Measurements from ENCODE around the gene ANKZF1. TPM values are rescaled to one million over a fixed set of nuclear protein-coding genes. Genes with fewer than 3 reads are reported as not detected.
"Not testable (repeated sequence)": the region's sequence is repeated elsewhere in the genome, so short reads cannot be mapped to it uniquely, and the experiment has no call there.

Gene ANKZF1
- total RNA-seq, 2 donors from 2014 or later = 11.5 to 24.2 TPM

- DNase-seq (ENCODE audit: low spot score) = no peak
- intact Hi-C loops (cut with DNase I) = no loop called here
Measured at GRCh38 chr2:219250049-219250781, 20.6 kb downstream of the ANKZF1 start.

GRCh38 chr2:219251656-219252055, 22.1 kb downstream of the ANKZF1 start:
- intact Hi-C loops (cut with DNase I) = no loop called here
- DNase-seq (ENCODE audit: low spot score) = peak; percentile 36

GRCh38 chr2:219252084-219252483, 22.5 kb downstream of the ANKZF1 start:
- peak; percentile 72 for DNase-seq (ENCODE audit: low spot score)
- intact Hi-C loops (cut with DNase I) = no loop called here

- DNase-seq (ENCODE audit: low spot score) = peak; percentile 79
- intact Hi-C loops (cut with DNase I) = no loop called here
Measured at GRCh38 chr2:219252570-219252899, 22.9 kb downstream of the ANKZF1 start.

- peak; percentile 84 for DNase-seq (ENCODE audit: low spot score)
- intact Hi-C loops (cut with DNase I) = no loop called here
Measured at GRCh38 chr2:219252900-219253752, 23.5 kb downstream of the ANKZF1 start, which contains the start of gene TUBA4B. TSS of gene TUBA4B (plus strand) at chr2:219253243. CDS start at chr2:219253408, 165 bp downstream.

GRCh38 chr2:219253753-219254589, 24.4 kb downstream of the ANKZF1 start, which contains the start of gene TUBA4A:
TSS of gene TUBA4A (minus strand) at chr2:219253918. CDS start at chr2:219253858, 60 bp downstream.
- DNase-seq (ENCODE audit: low spot score) = peak; percentile 95
- intact Hi-C loops (cut with DNase I) = no loop called here

GRCh38 chr2:219254590-219255201, 25.1 kb downstream of the ANKZF1 start:
- intact Hi-C loops (cut with DNase I) = no loop called here
- DNase-seq (ENCODE audit: low spot score) = peak; percentile 78

- intact Hi-C loops (cut with DNase I); DNase-seq (ENCODE audit: low spot score): not testable (repeated sequence)
Measured at GRCh38 chr2:219258942-219259341, 29.3 kb downstream of the ANKZF1 start.

- intact Hi-C loops (cut with DNase I) = no loop called here
- no peak for DNase-seq (ENCODE audit: low spot score)
Measured at GRCh38 chr2:219261024-219261855, 31.6 kb downstream of the ANKZF1 start.

GRCh38 chr2:219266232-219266631, 36.6 kb downstream of the ANKZF1 start:
- DNase-seq (ENCODE audit: low spot score) = no peak
- intact Hi-C loops (cut with DNase I) = no loop called here

GRCh38 chr2:219266886-219267285, 37.3 kb downstream of the ANKZF1 start:
- no peak for DNase-seq (ENCODE audit: low spot score)
- intact Hi-C loops (cut with DNase I) = no loop called here

GRCh38 chr2:219268294-219268693, 38.7 kb downstream of the ANKZF1 start:
- intact Hi-C loops (cut with DNase I) = no loop called here
- DNase-seq (ENCODE audit: low spot score) = no peak

GRCh38 chr2:219269362-219270054, 39.9 kb downstream of the ANKZF1 start:
- intact Hi-C loops (cut with DNase I) = no loop called here
- no peak for DNase-seq (ENCODE audit: low spot score)

- intact Hi-C loops (cut with DNase I) = no loop called here
- no peak for DNase-seq (ENCODE audit: low spot score)
Measured at GRCh38 chr2:219270055-219270372, 40.4 kb downstream of the ANKZF1 start.

GRCh38 chr2:219271021-219271420, 41.4 kb downstream of the ANKZF1 start:
- intact Hi-C loops (cut with DNase I) = no loop called here
- DNase-seq (ENCODE audit: low spot score) = no peak

GRCh38 chr2:219272356-219272755, 42.8 kb downstream of the ANKZF1 start:
- no peak for DNase-seq (ENCODE audit: low spot score)
- intact Hi-C loops (cut with DNase I) = no loop called here

GRCh38 chr2:219272995-219273394, 43.4 kb downstream of the ANKZF1 start:
- intact Hi-C loops (cut with DNase I) = no loop called here
- no peak for DNase-seq (ENCODE audit: low spot score)

GRCh38 chr2:219273937-219274336, 44.3 kb downstream of the ANKZF1 start:
- DNase-seq (ENCODE audit: low spot score) = no peak
- intact Hi-C loops (cut with DNase I) = no loop called here

All from posterior vena cava (tissue), 2 donors.